Calu3 (cell line): Measurements from ENCODE around the gene MYO10. TPM values are rescaled to one million over a fixed set of nuclear protein-coding genes. Genes with fewer than 3 reads are reported as not detected.

Experiments
- BruUV-seq: library from RNA; stranded (reverse); fragments of 400-500 nt; replicated peaks from 2 replicates; lab custom pipeline; 2021; lab: Mats Ljungman, UMichigan
- CTCF ChIA-PET: fragments of 300-600 bp; sonication (Branson Sonifier 250); formaldehyde crosslinking; loops from one replicate; lab custom pipeline; 2022; ENCODE audit warnings: antibody characterized with exemption; lab: Charles Lee
- DNase-seq: peaks from one replicate; pipeline ENCODE4 v3.0.0; 2022
- H3K27ac Mint-ChIP-seq: one replicate; pipeline ENCODE4 v1.8.0; 2022; ENCODE audit warnings: mixed read lengths; ENCODE audit not compliant: unreplicated experiment
- H3K27me3 Mint-ChIP-seq: one replicate; pipeline ENCODE4 v1.8.0; 2022; ENCODE audit warnings: mixed read lengths; ENCODE audit not compliant: unreplicated experiment
- H3K36me3 Mint-ChIP-seq: one replicate; pipeline ENCODE4 v1.8.0; 2022; ENCODE audit warnings: mild to moderate bottlenecking, moderate library complexity, mixed read lengths; ENCODE audit not compliant: insufficient read depth, unreplicated experiment
- H3K4me1 Mint-ChIP-seq: one replicate; pipeline ENCODE4 v1.8.0; 2022; ENCODE audit warnings: mild to moderate bottlenecking, low read depth, mixed read lengths; ENCODE audit not compliant: unreplicated experiment
- H3K4me3 Mint-ChIP-seq: one replicate; pipeline ENCODE4 v1.8.0; 2022; ENCODE audit warnings: mild to moderate bottlenecking, low read depth, moderate library complexity, mixed read lengths; ENCODE audit not compliant: unreplicated experiment
- H3K9me3 Mint-ChIP-seq: one replicate; pipeline ENCODE4 v1.8.0; 2022; ENCODE audit warnings: low read depth, mixed read lengths; ENCODE audit not compliant: unreplicated experiment
- CTCF ChIP-seq: fragments of 200-600 bp; IDR thresholded peaks from one replicate; pipeline ENCODE4 v1.8.0; 2022; ENCODE audit warnings: antibody characterized with exemption; ENCODE audit not compliant: unreplicated experiment
- intact Hi-C: fragments of 100-400 bp; cut with micrococcal nuclease; formaldehyde crosslinking; loops from one replicate; pipeline ENCODE4 v1.10.0; 2022; ENCODE audit not compliant: unreplicated experiment
- total RNA-seq: library from RNA; stranded (reverse); gene quantifications from 2 replicates; pipeline ENCODE4 v1.2.3, GENCODE V29; 2022

MYO10 gene
- total RNA-seq, 1 experiment from 2014 or later: 101 TPM

- CTCF ChIA-PET: no interaction called here
- Mint-ChIP-seq H3K27me3 (no peaks in the 10 kb centered on the region), H3K36me3 (peaks cover 47% of the 10 kb centered on the region), H3K4me3 (no peak overlapping the region), H3K4me1 (peaks cover 36% of the 10 kb centered on the region), H3K9me3 (no peaks in the 10 kb centered on the region), H3K27ac (peak overlapping the region; percentile 16)
- no TSS peak for BruUV-seq
- no peak for DNase-seq
- intact Hi-C loops: no loop called here
- no peak for TF ChIP-seq CTCF
Observed at GRCh38 chr5:16792598-16793275, 143.4 kb downstream of the MYO10 start.

- TF ChIP-seq CTCF: no peak
- CTCF ChIA-PET: interaction anchor here (1.1 to 1.6 kb wide), 2 partner anchors 139 to 398 kb away, joined by 4 to 7 read pairs; no protein-coding TSS in a partner anchor
- Mint-ChIP-seq H3K27ac (peak overlapping the region; percentile 16), H3K4me3 (no peak overlapping the region), H3K27me3 (no peaks in the 10 kb centered on the region), H3K4me1 (peaks cover 36% of the 10 kb centered on the region), H3K36me3 (peaks cover 46% of the 10 kb centered on the region), H3K9me3 (no peaks in the 10 kb centered on the region)
- no peak for DNase-seq
- BruUV-seq: no TSS peak
- intact Hi-C loops: loop anchor here (1.0 to 2.0 kb wide), 4 partner anchors 143 to 411 kb away; no protein-coding TSS in a partner anchor
Observed at GRCh38 chr5:16791904-16792597, 144.0 kb downstream of the MYO10 start.

- no peaks in the 10 kb centered on the region for H3K27me3 Mint-ChIP-seq
- no peaks in the 10 kb centered on the region for H3K9me3 Mint-ChIP-seq
- H3K4me1 Mint-ChIP-seq: peaks cover 31% of the 10 kb centered on the region
- no peak overlapping the region for H3K4me3 Mint-ChIP-seq
- DNase-seq: peak; percentile 50
- TSS peak; percentile 34 for BruUV-seq
- H3K27ac Mint-ChIP-seq: no peak overlapping the region
- intact Hi-C loops: loop anchor here (1.0 to 2.0 kb wide), 4 partner anchors 144 to 412 kb away; no protein-coding TSS in a partner anchor
- TF ChIP-seq CTCF: peak; percentile 64
- H3K36me3 Mint-ChIP-seq: peaks cover 43% of the 10 kb centered on the region
- CTCF ChIA-PET: interaction anchor here (0.9 to 1.6 kb wide), 4 partner anchors 140 to 399 kb away, joined by 3 to 7 read pairs (median 4); no protein-coding TSS in a partner anchor
Observed at GRCh38 chr5:16791036-16791705, 144.9 kb downstream of the MYO10 start.

- Mint-ChIP-seq H3K4me1 (peaks cover 30% of the 10 kb centered on the region), H3K9me3 (no peaks in the 10 kb centered on the region), H3K27me3 (no peaks in the 10 kb centered on the region), H3K4me3 (no peak overlapping the region), H3K36me3 (peaks cover 37% of the 10 kb centered on the region), H3K27ac (no peak overlapping the region)
- DNase-seq: no peak
- BruUV-seq: no TSS peak
- intact Hi-C loops: no loop called here
- CTCF ChIA-PET: no interaction called here
- TF ChIP-seq CTCF: no peak
Observed at GRCh38 chr5:16788957-16789356, 147.1 kb downstream of the MYO10 start.
